Liver (tissue), 9 donors: ENCODE results near the gene YAE1. TPM values are rescaled to one million over a fixed set of nuclear protein-coding genes. Genes with fewer than 3 reads are reported as not detected.

Experiments
- DNase-seq: peaks from one replicate; pipeline ENCODE4 v3.0.0-alpha.2; 2017; ENCODE audit warnings: low spot score
- H3K27ac ChIP-seq, 2 donors: one replicate each; pipeline ENCODE4 v1.7.0; 2013; ENCODE audit warnings: inconsistent platforms in 2 of 2, low read length in 2 of 2, control low read depth in 1 of 2, low read depth in 1 of 2, mild to moderate bottlenecking in 1 of 2
- H3K27me3 ChIP-seq, 4 donors: one replicate each; pipeline versions ENCODE4 v1.6.1 to v1.7.0; 2013; ENCODE audit warnings: low read length in 3 of 4, inconsistent platforms in 1 of 4, mild to moderate bottlenecking in 1 of 4, moderate library complexity in 1 of 4; ENCODE audit not compliant: control insufficient read depth in 4 of 4, insufficient read depth in 4 of 4
- H3K36me3 ChIP-seq, 4 donors: one replicate each; pipeline versions ENCODE4 v1.6.1 to v1.7.0; 2013; ENCODE audit warnings: low read length in 3 of 4, mild to moderate bottlenecking in 3 of 4, low read depth in 1 of 4, moderate library complexity in 1 of 4; ENCODE audit not compliant: control insufficient read depth in 4 of 4, insufficient read depth in 3 of 4
- H3K4me1 ChIP-seq, 4 donors: one replicate each; pipeline versions ENCODE4 v1.6.1 to v1.7.0; 2013; ENCODE audit warnings: low read length in 3 of 4, mild to moderate bottlenecking in 3 of 4, moderate library complexity in 1 of 4; ENCODE audit not compliant: control insufficient read depth in 4 of 4, insufficient read depth in 4 of 4
- H3K4me3 ChIP-seq, 3 donors: one replicate each; pipeline versions ENCODE4 v1.6.1 to v1.7.0; 2013; ENCODE audit warnings: low read length in 3 of 3, control low read depth in 1 of 3, low read depth in 1 of 3, mild to moderate bottlenecking in 1 of 3
- H3K9ac ChIP-seq, 2 donors: one replicate each; pipeline ENCODE4 v1.7.0; 2013; ENCODE audit warnings: low read length in 2 of 2, mild to moderate bottlenecking in 2 of 2, moderate library complexity in 2 of 2, control low read depth in 1 of 2, low read depth in 1 of 2
- H3K9me3 ChIP-seq, 4 donors: one replicate each; pipeline versions ENCODE4 v1.6.1 to v1.7.0; 2013; ENCODE audit warnings: low read length in 3 of 4; ENCODE audit not compliant: control insufficient read depth in 4 of 4
- CTCF ChIP-seq: fragments of 150-350 bp; IDR thresholded peaks from 2 replicates; pipeline ENCODE4 v1.5.1; 2017; ENCODE audit warnings: improper control_type of control experiment, low read depth, low read length; ENCODE audit not compliant: missing input control
- FOXA1 ChIP-seq: IDR thresholded peaks from 2 replicates; pipeline ENCODE4 v1.6.1; 2016; ENCODE audit warnings: antibody characterized with exemption
- FOXA2 ChIP-seq: IDR thresholded peaks from 2 replicates; pipeline ENCODE4 v1.6.1; 2016; ENCODE audit warnings: antibody characterized with exemption
- GABPA ChIP-seq, 2 donors: IDR thresholded peaks in 1 of 2; conservative IDR thresholded peaks in 1 of 2; 2 replicates each; pipeline ENCODE4 v1.6.1; 2016; ENCODE audit warnings: antibody characterized with exemption in 2 of 2, mild to moderate bottlenecking in 1 of 2, moderate library complexity in 1 of 2
- HNF4A ChIP-seq, 2 donors: conservative IDR thresholded peaks; 2 replicates each; pipeline ENCODE4 v1.6.1; 2016; ENCODE audit warnings: antibody characterized with exemption in 2 of 2, mild to moderate bottlenecking in 2 of 2
- JUND ChIP-seq, 2 donors: IDR thresholded peaks; 2 replicates each; pipeline ENCODE4 v1.6.1; 2016; ENCODE audit warnings: antibody characterized with exemption in 2 of 2
- MAX ChIP-seq: IDR thresholded peaks from 2 replicates; pipeline ENCODE4 v1.6.1; 2016; ENCODE audit warnings: antibody characterized with exemption
- NR2F2 ChIP-seq: IDR thresholded peaks from 2 replicates; pipeline ENCODE4 v1.6.1; 2016; ENCODE audit warnings: antibody characterized with exemption
- RAD21 ChIP-seq, 2 donors: IDR thresholded peaks; 2 replicates each; pipeline ENCODE4 v1.6.1; 2016; ENCODE audit warnings: antibody characterized with exemption in 2 of 2, mild to moderate bottlenecking in 2 of 2
- REST ChIP-seq: IDR thresholded peaks from 2 replicates; pipeline ENCODE4 v1.6.1; 2016; ENCODE audit warnings: antibody characterized with exemption, mild to moderate bottlenecking
- RXRA ChIP-seq, 2 donors: IDR thresholded peaks; 2 replicates each; pipeline ENCODE4 v1.6.1; 2017 to 2018; ENCODE audit warnings: antibody characterized with exemption in 2 of 2, mild to moderate bottlenecking in 1 of 2
- SP1 ChIP-seq: IDR thresholded peaks from 2 replicates; pipeline ENCODE4 v1.6.1; 2018; ENCODE audit warnings: antibody characterized with exemption, mild to moderate bottlenecking
- TAF1 ChIP-seq: conservative IDR thresholded peaks from 2 replicates; pipeline ENCODE4 v1.6.1; 2016; ENCODE audit warnings: antibody characterized with exemption, mild to moderate bottlenecking
- YY1 ChIP-seq: IDR thresholded peaks from 2 replicates; pipeline ENCODE4 v1.6.1; 2016; ENCODE audit warnings: antibody characterized with exemption, mild to moderate bottlenecking
- ZBTB33 ChIP-seq: IDR thresholded peaks from 2 replicates; pipeline ENCODE4 v1.6.1; 2016; ENCODE audit warnings: antibody characterized with exemption
- WGBS: extraction: QIAGEN DNeasy Blood & Tissue Kit; methylation state at CpG from one replicate; pipeline ENCODE4 v1.1.7; 2013; 5-methylcytosine and 5-hydroxymethylcytosine counted together
- polyA plus RNA-seq, 2 donors: library from polyadenylated mRNA; stranded (reverse) in 1 of 2; unstranded in 1 of 2; fragments of 200-250 nt in 1 of 2; fragments of >200 nt in 1 of 2; fragmentation: Nextera tagmentation in 1 of 2; extraction: Ambion mirVana in 1 of 2; gene quantifications; one replicate each; pipeline versions ENCODE4 v1.2.1 to v1.2.3, GENCODE V29; 2013 to 2015
- total RNA-seq, 2 donors: library from RNA; depleted of rRNA; stranded (reverse); fragments of >200 nt; gene quantifications; one replicate each; pipeline ENCODE4 v1.2.3, GENCODE V29; 2014
- donor health status: healthy.
- donor health status: healthy.
- donor health status: healthy.
- donor health status: healthy.
- donor health status: healthy.

YAE1 gene
- total and polyA plus RNA-seq, 4 donors = 6.7 to 12.0 (median 9.9) TPM

GRCh38 chr7:39531818-39532217 lies 34.4 kb upstream of the YAE1 start:
- Histone ChIP-seq H3K36me3 (no peaks in the 10 kb centered on the region), H3K9ac (no peak overlapping the region), H3K9me3 (no peaks in the 10 kb centered on the region), H3K27me3 (peaks cover 0 to 2% (median 0%) of the 10 kb centered on the region in 4 donors), H3K4me1 (no peaks in the 10 kb centered on the region), H3K4me3 (no peak overlapping the region), H3K27ac (no peak overlapping the region)
- TF ChIP-seq RAD21 (IDR thresholded peaks at IDR 0.05) (no peak), YY1 (no peak), TAF1 (no peak), NR2F2 (no peak), MAX (no peak), CTCF (no peak), JUND (IDR thresholded peaks at IDR 0.05) (no peak), GABPA (IDR thresholded peaks at IDR 0.05 in 1 of 2, conservative IDR thresholded peaks at IDR 0.05 in 1 of 2) (no peak), RXRA (IDR thresholded peaks at IDR 0.05) (no peak), FOXA2 (no peak), FOXA1 (no peak), HNF4A (conservative IDR thresholded peaks at IDR 0.05) (no peak), SP1 (no peak)
- DNase-seq = no peak
- WGBS = 89% methylated on average over 5 of the region's 5 CpGs

GRCh38 chr7:39532832-39533231 lies 33.4 kb upstream of the YAE1 start:
- H3K9ac ChIP-seq = no peak overlapping the region
- WGBS = 90% methylated on average over 4 of the region's 4 CpGs
- H3K27me3 ChIP-seq = peaks cover 0 to 2% (median 0%) of the 10 kb centered on the region in 4 donors
- H3K27ac ChIP-seq = no peak overlapping the region
- no peak for DNase-seq
- no peaks in the 10 kb centered on the region for H3K36me3 ChIP-seq
- no peaks in the 10 kb centered on the region for H3K9me3 ChIP-seq
- no peak for TF ChIP-seq JUND (IDR thresholded peaks at IDR 0.05)
- no peak for TF ChIP-seq NR2F2
- TF ChIP-seq RXRA (IDR thresholded peaks at IDR 0.05) = no peak
- no peak for TF ChIP-seq REST
- no peak for TF ChIP-seq YY1
- TF ChIP-seq ZBTB33 = no peak
- no peak for TF ChIP-seq HNF4A (conservative IDR thresholded peaks at IDR 0.05)
- no peaks in the 10 kb centered on the region for H3K4me1 ChIP-seq
- H3K4me3 ChIP-seq = no peak overlapping the region
